ENCODE results near the gene HDGFL2. TPM values are rescaled to one million over a fixed set of nuclear protein-coding genes. Genes with fewer than 3 reads are reported as not detected.
A peak's percentile ranks its signal among the peaks of the same experiment; 100 is the strongest.

HDGFL2 gene
- total RNA-seq, 3 donors from 2014 or later = 33.0 to 34.1 (median 33.1) TPM

- H3K36me3 ChIP-seq = no peaks in the 10 kb centered on the region
- TF ChIP-seq POLR2AphosphoS5 (IDR thresholded peaks at IDR 0.05) = peak in 1 of 3 donors; percentile 22
- TF ChIP-seq POLR2A (IDR thresholded peaks at IDR 0.05) = no peak
- no peak for TF ChIP-seq CTCF (IDR thresholded peaks at IDR 0.05)
- H3K4me3 ChIP-seq = peak within 1 kb of the TSS; percentile 26 to 61 (median 28)
- DNase-seq (ENCODE audit: low spot score in 2 of 2) = peak; percentile 62 to 74
- peak within 1 kb of the TSS; percentile 72 to 88 for H3K27ac ChIP-seq
- intact Hi-C loops (cut with DNase I; ENCODE audit: low total_unique reads) = no loop called here
- no peaks in the 10 kb centered on the region for H3K27me3 ChIP-seq
- H3K9me3 ChIP-seq = no peaks in the 10 kb centered on the region
- peaks cover 7 to 10% of the 10 kb centered on the region in 2 donors for H3K4me1 ChIP-seq
Observed at GRCh38 chr19:4518345-4519171, 46.5 kb downstream of the HDGFL2 start, which contains the start of gene PLIN4. PLIN4 (minus strand) TSS chr19:4518486; CDS start chr19:4518272, 214 bp downstream.

GRCh38 chr19:4519172-4519496 lies 47.0 kb downstream of the HDGFL2 start:
- peak overlapping the region in 1 of 3 donors; percentile 61 for H3K4me3 ChIP-seq
- DNase-seq (ENCODE audit: low spot score in 2 of 2) = no peak
- intact Hi-C loops (cut with DNase I; ENCODE audit: low total_unique reads) = no loop called here
- no peaks in the 10 kb centered on the region for H3K36me3 ChIP-seq
- H3K27me3 ChIP-seq = no peaks in the 10 kb centered on the region
- H3K27ac ChIP-seq = peak overlapping the region; percentile 72 to 88
- TF ChIP-seq POLR2A (IDR thresholded peaks at IDR 0.05) (no peak), POLR2AphosphoS5 (IDR thresholded peaks at IDR 0.05) (no peak), CTCF (IDR thresholded peaks at IDR 0.05) (no peak)
- H3K9me3 ChIP-seq = no peaks in the 10 kb centered on the region
- H3K4me1 ChIP-seq = peaks cover 7 to 10% of the 10 kb centered on the region in 2 donors

- peak overlapping the region; percentile 72 to 88 for H3K27ac ChIP-seq
- H3K36me3 ChIP-seq = no peaks in the 10 kb centered on the region
- no peaks in the 10 kb centered on the region for H3K9me3 ChIP-seq
- TF ChIP-seq CTCF (IDR thresholded peaks at IDR 0.05) = no peak
- no peak for TF ChIP-seq POLR2A (IDR thresholded peaks at IDR 0.05)
- TF ChIP-seq POLR2AphosphoS5 (IDR thresholded peaks at IDR 0.05) = no peak
- intact Hi-C loops (cut with DNase I; ENCODE audit: low total_unique reads) = no loop called here
- peak in 1 of 2 donors; percentile 33 for DNase-seq (ENCODE audit: low spot score in 2 of 2)
- no peak overlapping the region for H3K4me3 ChIP-seq
- no peaks in the 10 kb centered on the region for H3K27me3 ChIP-seq
- H3K4me1 ChIP-seq = peaks cover 7 to 10% of the 10 kb centered on the region in 2 donors
Observed at GRCh38 chr19:4519521-4520277, 47.6 kb downstream of the HDGFL2 start.

- Histone ChIP-seq H3K36me3 (no peaks in the 10 kb centered on the region), H3K27me3 (no peaks in the 10 kb centered on the region), H3K4me3 (no peak overlapping the region), H3K9me3 (no peaks in the 10 kb centered on the region), H3K4me1 (peaks cover 7 to 10% of the 10 kb centered on the region in 2 donors), H3K27ac (no peak overlapping the region)
- intact Hi-C loops (cut with DNase I; ENCODE audit: low total_unique reads) = no loop called here
- TF ChIP-seq POLR2AphosphoS5 (IDR thresholded peaks at IDR 0.05) (no peak), CTCF (IDR thresholded peaks at IDR 0.05) (no peak), POLR2A (IDR thresholded peaks at IDR 0.05) (no peak)
- DNase-seq (ENCODE audit: low spot score in 2 of 2) = no peak
Observed at GRCh38 chr19:4521170-4521887, 49.2 kb downstream of the HDGFL2 start.

All from breast epithelium (tissue), 4 donors.